Subcutaneous abdominal adipose tissue (tissue), 5 donors: ENCODE measurements around the gene TFCP2L1.
"Not testable (repeated sequence)": the region's sequence is repeated elsewhere in the genome, so short reads cannot be mapped to it uniquely, and the experiment has no call there.

ENCODE experiments used
- H3K27ac ChIP-seq: one replicate; pipeline ENCODE4 v1.7.0; 2013; ENCODE audit warnings: low read depth, mild to moderate bottlenecking, inconsistent platforms, low read length, moderate library complexity
- H3K27me3 ChIP-seq, 5 donors: one replicate each; pipeline ENCODE4 v1.7.0; 2013; ENCODE audit warnings: low read length in 5 of 5, inconsistent platforms in 1 of 5; ENCODE audit not compliant: control insufficient read depth in 5 of 5, insufficient read depth in 4 of 5
- H3K36me3 ChIP-seq, 5 donors: one replicate each; pipeline ENCODE4 v1.7.0; 2013; ENCODE audit warnings: low read length in 5 of 5; ENCODE audit not compliant: control insufficient read depth in 5 of 5, insufficient read depth in 5 of 5
- H3K4me1 ChIP-seq, 5 donors: one replicate each; pipeline ENCODE4 v1.7.0; 2013; ENCODE audit warnings: low read length in 5 of 5, mild to moderate bottlenecking in 3 of 5, moderate library complexity in 1 of 5; ENCODE audit not compliant: control insufficient read depth in 5 of 5, insufficient read depth in 5 of 5
- H3K4me3 ChIP-seq, 5 donors: one replicate each; pipeline ENCODE4 v1.7.0; 2013; ENCODE audit warnings: low read length in 5 of 5, low read depth in 1 of 5
- H3K9ac ChIP-seq, 5 donors: one replicate each; pipeline ENCODE4 v1.7.0; 2013; ENCODE audit warnings: low read length in 5 of 5, mild to moderate bottlenecking in 4 of 5, moderate library complexity in 3 of 5
- H3K9me3 ChIP-seq, 5 donors: one replicate each; pipeline ENCODE4 v1.7.0; 2013; ENCODE audit warnings: low read length in 5 of 5; ENCODE audit not compliant: control insufficient read depth in 5 of 5
- donor health status: healthy.
- donor health status: healthy.
- donor health status: healthy.
- donor health status: healthy.
- donor health status: healthy.

Gene TFCP2L1

GRCh38 chr2:121231385-121232000 is 53.5 kb downstream of the TFCP2L1 start:
- Histone ChIP-seq H3K27me3 (peaks cover 6 to 12% (median 8%) of the 10 kb centered on the region in 5 donors), H3K9ac (no peak overlapping the region), H3K36me3 (no peaks in the 10 kb centered on the region), H3K4me1 (no peaks in the 10 kb centered on the region), H3K4me3 (no peak overlapping the region), H3K9me3 (no peaks in the 10 kb centered on the region), H3K27ac (no peak overlapping the region)

- Histone ChIP-seq H3K9ac (no peak overlapping the region), H3K9me3 (no peaks in the 10 kb centered on the region), H3K27ac (no peak overlapping the region), H3K36me3 (peaks cover 0 to 4% (median 0%) of the 10 kb centered on the region in 5 donors), H3K4me1 (peaks cover 0 to 5% (median 0%) of the 10 kb centered on the region in 5 donors), H3K27me3 (peaks cover 0 to 3% (median 1%) of the 10 kb centered on the region in 5 donors), H3K4me3 (no peak overlapping the region)
Observed at GRCh38 chr2:121228521-121228920, 56.5 kb downstream of the TFCP2L1 start.

GRCh38 chr2:121227381-121228144 is 57.4 kb downstream of the TFCP2L1 start:
- not testable (repeated sequence) for H3K9ac ChIP-seq, H3K4me3 ChIP-seq, H3K27ac ChIP-seq, H3K9me3 ChIP-seq, H3K4me1 ChIP-seq, H3K27me3 ChIP-seq, H3K36me3 ChIP-seq

- not testable (repeated sequence) for H3K27ac ChIP-seq, H3K4me1 ChIP-seq, H3K9me3 ChIP-seq, H3K27me3 ChIP-seq, H3K4me3 ChIP-seq, H3K36me3 ChIP-seq
- H3K9ac ChIP-seq, result peak overlapping the region in 1 of 5 donors; percentile 63
Observed at GRCh38 chr2:121225681-121226080, 59.3 kb downstream of the TFCP2L1 start.

GRCh38 chr2:121220995-121221394 is 64.0 kb downstream of the TFCP2L1 start:
- Histone ChIP-seq H3K4me1 (peaks cover 0 to 4% (median 0%) of the 10 kb centered on the region in 5 donors), H3K36me3 (peaks cover 0 to 4% (median 0%) of the 10 kb centered on the region in 5 donors), H3K9ac (no peak overlapping the region), H3K9me3 (no peaks in the 10 kb centered on the region), H3K4me3 (no peak overlapping the region), H3K27me3 (peaks cover 0 to 8% (median 0%) of the 10 kb centered on the region in 5 donors), H3K27ac (no peak overlapping the region)

- Histone ChIP-seq H3K4me1 (no peaks in the 10 kb centered on the region), H3K36me3 (peaks cover 0 to 4% (median 0%) of the 10 kb centered on the region in 5 donors)
Observed at GRCh38 chr2:121219866-121220265, 65.1 kb downstream of the TFCP2L1 start.

GRCh38 chr2:121218386-121218938 is 66.5 kb downstream of the TFCP2L1 start:
- no peak overlapping the region for H3K27ac ChIP-seq
- H3K9ac ChIP-seq, result no peak overlapping the region
- no peaks in the 10 kb centered on the region for H3K4me1 ChIP-seq
- no peaks in the 10 kb centered on the region for H3K9me3 ChIP-seq
- no peak overlapping the region for H3K4me3 ChIP-seq
- peaks cover 0 to 8% (median 0%) of the 10 kb centered on the region in 5 donors for H3K27me3 ChIP-seq
- no peaks in the 10 kb centered on the region for H3K36me3 ChIP-seq

More at GRCh38 chr2:121219866-121220265, 65.1 kb downstream of the TFCP2L1 start:
- Histone ChIP-seq H3K27ac (no peak overlapping the region), H3K9ac (no peak overlapping the region), H3K27me3 (peaks cover 0 to 8% (median 0%) of the 10 kb centered on the region in 5 donors), H3K9me3 (no peaks in the 10 kb centered on the region), H3K4me3 (no peak overlapping the region)

- H3K36me3 ChIP-seq, result no peaks in the 10 kb centered on the region
- no peak overlapping the region for H3K27ac ChIP-seq
- H3K9me3 ChIP-seq, result no peaks in the 10 kb centered on the region
- H3K27me3 ChIP-seq, result peaks cover 0 to 8% (median 0%) of the 10 kb centered on the region in 5 donors
- H3K4me1 ChIP-seq, result no peaks in the 10 kb centered on the region
- H3K4me3 ChIP-seq, result no peak overlapping the region
- H3K9ac ChIP-seq, result no peak overlapping the region
Observed at GRCh38 chr2:121217627-121218026, 67.4 kb downstream of the TFCP2L1 start.

GRCh38 chr2:121214296-121214695 is 70.7 kb downstream of the TFCP2L1 start:
- H3K36me3 ChIP-seq, result no peaks in the 10 kb centered on the region
- no peak overlapping the region for H3K4me3 ChIP-seq
- H3K27ac ChIP-seq, result no peak overlapping the region
- H3K9ac ChIP-seq, result no peak overlapping the region
- H3K9me3 ChIP-seq, result no peaks in the 10 kb centered on the region
- H3K27me3 ChIP-seq, result peaks cover 0 to 15% (median 0%) of the 10 kb centered on the region in 5 donors
- H3K4me1 ChIP-seq, result no peaks in the 10 kb centered on the region

- Histone ChIP-seq H3K9ac (no peak overlapping the region), H3K27ac (no peak overlapping the region), H3K9me3 (no peaks in the 10 kb centered on the region), H3K36me3 (no peaks in the 10 kb centered on the region), H3K4me3 (no peak overlapping the region), H3K4me1 (no peaks in the 10 kb centered on the region), H3K27me3 (peaks cover 0 to 10% (median 2%) of the 10 kb centered on the region in 5 donors)
Observed at GRCh38 chr2:121213386-121213785, 71.6 kb downstream of the TFCP2L1 start.
